HepG2 (cell line): ENCODE measurements around the gene SLC8A2. TPM values are rescaled to one million over a fixed set of nuclear protein-coding genes. Genes with fewer than 3 reads are reported as not detected.

Experiments
- ARID5B ChIP-seq: IDR thresholded peaks from 2 replicates; pipeline ENCODE4 v1.4.0; 2020; ENCODE audit warnings: mild to moderate bottlenecking, missing genetic modification reagents
- CEBPB ChIP-seq: IDR thresholded peaks from 2 replicates; pipeline ENCODE4 v1.6.1; 2011; ENCODE audit warnings: low read depth, low read length, improper control_type of control experiment, borderline replicate concordance
- FOXP4 ChIP-seq: sonication (generic); formaldehyde crosslinking; IDR thresholded peaks from 2 replicates; pipeline ENCODE4 v1.4.0; 2020; ENCODE audit warnings: missing genetic modification reagents
- ZNF136 ChIP-seq: sonication (generic); formaldehyde crosslinking; IDR thresholded peaks from 2 replicates; pipeline ENCODE4 v1.8.1; 2022; ENCODE audit warnings: low read depth, mild to moderate bottlenecking, moderate library complexity, missing genetic modification reagents
- ZNF333 ChIP-seq: sonication (generic); formaldehyde crosslinking; IDR thresholded peaks from 2 replicates; pipeline ENCODE4 v1.4.0; 2020; ENCODE audit warnings: mild to moderate bottlenecking, missing genetic modification reagents, borderline replicate concordance
- ZNF335 ChIP-seq: sonication (generic); formaldehyde crosslinking; IDR thresholded peaks from 2 replicates; pipeline ENCODE4 v1.4.0; 2020; ENCODE audit warnings: missing genetic modification reagents
- ZNF577 ChIP-seq: sonication (generic); formaldehyde crosslinking; IDR thresholded peaks from 2 replicates; pipeline ENCODE4 v1.4.0; 2020; ENCODE audit warnings: mild to moderate bottlenecking, low read depth, missing genetic modification reagents, borderline replicate concordance
- polyA plus RNA-seq, 8 experiments: library from polyadenylated mRNA; depleted of rRNA in 3 of 8; stranded (reverse) in 7 of 8; unstranded in 1 of 8; fragments of >200 nt; fragmentation: Illumina TruSeq in 4 of 8; extraction: Trizol in 4 of 8; gene quantifications; 2 replicates each; pipeline versions ENCODE4 v1.2.1 to v1.2.3, GENCODE V29; 2011 to 2016; ENCODE audit warnings: low read depth in 4 of 8, missing spikeins in 1 of 8, mixed read lengths in 1 of 8; ENCODE audit not compliant: insufficient read depth in 1 of 8
- total RNA-seq, 5 experiments: library from RNA; depleted of rRNA; stranded (reverse); fragments of >200 nt; fragmentation: Illumina TruSeq; extraction: Trizol; gene quantifications; 2 replicates each; pipeline ENCODE4 v1.2.3, GENCODE V29; 2016; ENCODE audit warnings: low read depth in 1 of 5
- TF ChIP-seq, protein P1 (sequence below): sonication (generic); formaldehyde crosslinking; IDR thresholded peaks from 2 replicates; pipeline ENCODE4 v1.5.0; 2020; ENCODE audit warnings: mild to moderate bottlenecking, missing genetic modification reagents, borderline replicate concordance
- TF ChIP-seq, protein P2 (sequence below): sonication (generic); formaldehyde crosslinking; IDR thresholded peaks from 2 replicates; pipeline ENCODE4 v1.4.0; 2020; ENCODE audit warnings: missing genetic modification reagents
- TF ChIP-seq, protein P3 (sequence below): sonication (generic); formaldehyde crosslinking; IDR thresholded peaks from 2 replicates; pipeline ENCODE4 v1.5.1; 2020; ENCODE audit warnings: missing genetic modification reagents, mild to moderate bottlenecking, borderline replicate concordance

SLC8A2 gene
- total and polyA plus RNA-seq, 2 of the 13 experiments (the other 11 are each of a cell fraction or from before 2014, with no cell fraction given), result 0.02 TPM; not detected in 1

GRCh38 chr19:47520343-47520806, 48.7 kb upstream of the SLC8A2 start (continued):
- TF ChIP-seq FOXP4 (CRISPR knock-in tag) (no peak), ZNF335 (CRISPR knock-in tag) (0 out of 2 replicates have a peak, but pooled peaks have one; percentile 18), ZNF577 (CRISPR knock-in tag) (no peak), ARID5B (0 out of 2 replicates have a peak, but pooled peaks have one; percentile 19), CEBPB (0 out of 2 replicates have a peak, but pooled peaks have one; percentile 30), ZNF333 (CRISPR knock-in tag) (no peak), ZNF136 (CRISPR knock-in tag) (no peak)
- TF ChIP-seq, protein P1, sequence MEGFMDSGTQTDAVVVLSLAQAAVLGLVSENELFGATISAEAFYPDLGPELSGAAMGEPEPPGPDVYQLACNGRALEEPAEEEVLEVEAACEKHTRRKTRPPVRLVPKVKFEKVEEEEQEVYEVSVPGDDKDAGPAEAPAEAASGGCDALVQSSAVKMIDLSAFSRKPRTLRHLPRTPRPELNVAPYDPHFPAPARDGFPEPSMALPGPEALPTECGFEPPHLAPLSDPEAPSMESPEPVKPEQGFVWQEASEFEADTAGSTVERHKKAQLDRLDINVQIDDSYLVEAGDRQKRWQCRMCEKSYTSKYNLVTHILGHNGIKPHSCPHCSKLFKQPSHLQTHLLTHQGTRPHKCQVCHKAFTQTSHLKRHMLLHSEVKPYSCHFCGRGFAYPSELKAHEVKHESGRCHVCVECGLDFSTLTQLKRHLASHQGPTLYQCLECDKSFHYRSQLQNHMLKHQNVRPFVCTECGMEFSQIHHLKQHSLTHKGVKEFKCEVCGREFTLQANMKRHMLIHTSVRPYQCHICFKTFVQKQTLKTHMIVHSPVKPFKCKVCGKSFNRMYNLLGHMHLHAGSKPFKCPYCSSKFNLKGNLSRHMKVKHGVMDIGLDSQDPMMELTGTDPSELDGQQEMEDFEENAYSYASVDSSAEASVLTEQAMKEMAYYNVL (CRISPR knock-in tag), result no peak
- TF ChIP-seq, protein P2, sequence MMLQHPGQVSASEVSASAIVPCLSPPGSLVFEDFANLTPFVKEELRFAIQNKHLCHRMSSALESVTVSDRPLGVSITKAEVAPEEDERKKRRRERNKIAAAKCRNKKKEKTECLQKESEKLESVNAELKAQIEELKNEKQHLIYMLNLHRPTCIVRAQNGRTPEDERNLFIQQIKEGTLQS (CRISPR knock-in tag), result 0 out of 2 replicates have a peak, but pooled peaks have one; percentile 11
- TF ChIP-seq, protein P3, sequence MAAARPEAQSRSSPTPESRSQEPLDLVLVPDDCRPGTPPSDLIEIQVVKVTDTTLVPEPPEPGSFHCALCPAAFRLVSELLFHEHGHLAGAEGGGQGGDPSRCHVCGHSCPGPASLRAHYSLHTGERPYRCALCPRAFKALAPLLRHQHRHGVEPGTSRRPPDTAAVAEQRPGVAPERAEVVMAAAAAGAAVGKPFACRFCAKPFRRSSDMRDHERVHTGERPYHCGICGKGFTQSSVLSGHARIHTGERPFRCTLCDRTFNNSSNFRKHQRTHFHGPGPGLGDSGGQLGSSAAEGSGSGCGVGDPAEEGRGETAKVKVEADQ (CRISPR knock-in tag), result no peak
